ENCODE results near the gene ATL2.
"Not testable (repeated sequence)": the region's sequence is repeated elsewhere in the genome, so short reads cannot be mapped to it uniquely, and the experiment has no call there.

Gene ATL2

DNA sequence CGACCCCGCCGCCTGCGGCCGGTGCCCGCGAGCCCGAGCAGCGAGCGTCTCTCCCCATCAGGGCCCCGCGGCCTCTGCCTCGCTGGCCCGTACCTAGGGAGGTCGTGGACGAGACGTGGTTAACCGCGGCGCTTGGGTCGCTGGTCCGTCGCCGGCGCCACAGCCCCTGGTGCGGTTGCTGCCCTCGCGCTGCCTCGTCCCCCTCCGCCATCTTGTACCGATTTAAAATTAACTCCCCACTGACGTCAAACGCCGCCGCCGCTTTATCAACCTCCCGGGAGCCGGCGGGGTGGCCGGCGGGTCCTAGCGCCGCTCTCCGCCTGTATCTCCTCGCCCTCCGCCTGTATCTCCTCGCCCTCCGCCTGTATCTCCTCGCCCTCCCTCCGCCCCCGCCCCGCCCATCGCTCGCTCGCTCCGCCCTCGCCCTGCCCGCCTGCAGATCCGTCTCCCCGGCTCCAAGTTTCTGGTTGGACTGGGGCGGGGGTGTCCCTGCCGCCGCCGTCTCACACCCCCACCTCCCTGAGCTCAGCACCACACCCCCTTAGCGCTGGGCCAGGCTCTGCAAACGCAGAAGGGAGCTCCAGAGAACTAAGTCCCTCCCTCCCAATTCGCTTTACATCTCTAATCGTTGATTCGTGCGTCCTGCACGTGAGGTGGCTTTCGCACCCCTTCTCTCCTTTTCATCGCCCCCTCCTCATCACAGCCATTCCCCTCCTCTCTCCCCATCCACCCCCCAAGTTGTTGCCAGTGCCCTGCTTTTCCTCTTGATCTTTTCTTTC is at the start of gene ATL2:
TSS of gene ATL2 (minus strand) at position 224 of the 779 bp plus-strand sequence. CDS start at position 211, 13 bp downstream.
- ATAC-seq (peak; percentile 93), DNase-seq (peak; percentile 92 to 94)
- Mint-ChIP-seq H3K27me3 (no peaks in the 10 kb centered on the region), H3K9me3 (no peaks in the 10 kb centered on the region), H3K4me1 (peaks cover 54% of the 10 kb centered on the region), H3K27ac (peak within 1 kb of the TSS; percentile 97 to 98), H3K4me3 (peak within 1 kb of the TSS; percentile 95 to 96)

DNA sequence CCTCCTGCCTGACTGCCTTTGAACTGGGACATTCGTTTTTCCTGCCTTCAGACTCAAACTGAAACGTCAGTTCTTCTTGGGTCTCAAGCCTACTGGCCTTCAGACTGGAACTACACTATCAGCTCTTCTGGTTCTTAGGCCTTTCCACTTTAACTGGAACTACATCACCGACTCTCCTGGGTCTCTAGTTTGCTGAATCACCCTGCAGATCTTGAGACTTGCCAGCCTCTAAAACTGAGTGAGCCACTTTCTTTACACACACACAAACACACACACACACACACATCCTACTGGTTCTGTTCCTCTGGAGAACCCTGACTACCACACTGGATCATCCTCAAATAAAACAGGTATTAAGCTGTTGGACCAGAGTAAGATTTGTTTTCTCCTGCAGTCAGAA is 46.7 kb upstream of the ATL2 start:
- Mint-ChIP-seq H3K4me3 (no peak overlapping the region), H3K9me3 (peaks cover 0 to 13% of the 10 kb centered on the region in 2 donors), H3K27me3 (peaks cover 9% of the 10 kb centered on the region), H3K27ac (no peak overlapping the region), H3K4me1 (no peaks in the 10 kb centered on the region)
- ATAC-seq (no peak), DNase-seq (no peak)

DNA sequence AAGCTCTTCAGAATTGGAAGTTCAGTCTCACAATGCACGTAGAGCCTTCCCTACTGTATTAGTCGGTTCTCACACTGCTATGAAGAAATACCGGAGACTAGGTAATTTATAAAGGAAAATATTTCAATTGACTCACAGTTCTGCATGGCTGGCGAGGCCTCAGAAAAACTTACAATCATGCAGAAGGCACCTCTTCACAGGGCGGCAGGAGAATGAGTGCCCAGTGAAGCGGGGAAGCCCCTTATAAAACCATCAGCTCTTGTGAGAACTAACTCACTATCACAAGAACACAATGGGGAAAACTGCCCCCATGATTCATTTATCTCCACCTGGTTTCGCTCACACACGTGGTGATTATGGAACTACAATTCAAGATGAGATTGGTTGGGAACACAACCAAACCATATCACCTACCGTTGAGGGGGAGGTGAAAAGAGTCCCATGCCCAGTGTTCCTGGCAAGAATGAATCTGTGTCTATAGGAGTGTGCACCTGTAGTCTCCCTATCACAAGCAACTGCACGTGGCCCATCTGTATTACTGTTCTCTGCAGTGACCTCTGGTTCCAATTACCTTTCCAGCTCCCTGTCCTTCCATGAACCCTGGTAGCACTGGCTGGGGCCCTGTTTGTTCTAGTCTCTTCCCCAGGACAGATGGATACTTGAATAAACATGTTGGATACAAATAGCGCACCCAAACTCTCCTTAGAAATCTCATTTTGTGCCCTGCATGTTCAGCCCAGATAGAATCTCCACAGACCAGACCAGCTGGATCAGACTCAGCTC is 44.4 kb upstream of the ATL2 start:
- H3K4me3 Mint-ChIP-seq: no peak overlapping the region
- DNase-seq: no peak
- no peaks in the 10 kb centered on the region for H3K4me1 Mint-ChIP-seq
- peaks cover 0 to 13% of the 10 kb centered on the region in 2 donors for H3K9me3 Mint-ChIP-seq
- H3K27me3 Mint-ChIP-seq: peaks cover 12% of the 10 kb centered on the region
- no peak for ATAC-seq
- H3K27ac Mint-ChIP-seq: no peak overlapping the region

DNA sequence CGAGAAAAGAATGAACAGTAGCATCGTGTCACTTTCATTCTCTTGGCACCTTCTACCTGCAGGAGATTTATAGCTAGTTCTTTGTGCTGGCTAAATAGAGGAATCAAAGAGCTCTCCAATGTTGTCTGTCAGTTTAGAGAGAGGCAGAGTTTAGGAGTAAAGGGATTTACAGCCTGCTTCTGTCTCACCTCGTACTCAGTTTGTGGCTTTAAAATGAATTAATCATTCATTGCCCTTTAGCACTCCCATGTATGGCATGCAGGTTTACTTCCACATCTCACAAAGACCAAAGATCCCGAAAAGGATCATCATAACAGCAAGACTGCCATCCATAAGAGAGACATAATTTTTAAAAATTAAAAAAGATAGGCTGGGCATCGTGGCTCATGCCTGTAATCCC is 42.4 kb upstream of the ATL2 start:
- DNase-seq (no peak), ATAC-seq (no peak)
- peaks cover 0 to 13% of the 10 kb centered on the region in 2 donors for H3K9me3 Mint-ChIP-seq
- H3K4me1 Mint-ChIP-seq: no peaks in the 10 kb centered on the region
- peaks cover 12% of the 10 kb centered on the region for H3K27me3 Mint-ChIP-seq
- H3K27ac Mint-ChIP-seq: no peak overlapping the region
- H3K4me3 Mint-ChIP-seq: no peak overlapping the region

DNA sequence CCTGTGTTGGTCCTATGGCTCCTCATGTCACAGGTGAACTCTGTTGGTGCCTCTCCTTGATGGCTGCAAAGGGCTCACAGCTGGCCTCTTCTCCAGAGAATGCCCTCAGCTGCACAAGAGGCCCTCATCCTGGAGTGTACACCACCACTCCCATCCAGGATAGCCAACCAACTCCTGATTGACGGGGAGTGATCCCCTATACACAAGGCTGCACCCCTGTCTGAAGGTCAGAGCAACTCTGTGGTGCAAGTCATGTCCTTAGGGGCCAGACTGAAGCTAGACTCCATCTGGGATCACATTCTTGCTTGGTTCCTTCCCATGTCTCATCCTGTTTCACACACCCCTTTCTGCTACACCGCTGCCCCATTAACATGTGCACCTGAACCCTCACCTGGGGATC is 41.7 kb upstream of the ATL2 start:
- ATAC-seq: no peak
- no peak overlapping the region for H3K4me3 Mint-ChIP-seq
- no peak for DNase-seq
- peak overlapping the region in 1 of 2 donors; percentile 34 for H3K27ac Mint-ChIP-seq
- H3K9me3 Mint-ChIP-seq: peaks cover 6 to 16% of the 10 kb centered on the region in 2 donors
- H3K27me3 Mint-ChIP-seq: peaks cover 12% of the 10 kb centered on the region
- no peaks in the 10 kb centered on the region for H3K4me1 Mint-ChIP-seq

DNA sequence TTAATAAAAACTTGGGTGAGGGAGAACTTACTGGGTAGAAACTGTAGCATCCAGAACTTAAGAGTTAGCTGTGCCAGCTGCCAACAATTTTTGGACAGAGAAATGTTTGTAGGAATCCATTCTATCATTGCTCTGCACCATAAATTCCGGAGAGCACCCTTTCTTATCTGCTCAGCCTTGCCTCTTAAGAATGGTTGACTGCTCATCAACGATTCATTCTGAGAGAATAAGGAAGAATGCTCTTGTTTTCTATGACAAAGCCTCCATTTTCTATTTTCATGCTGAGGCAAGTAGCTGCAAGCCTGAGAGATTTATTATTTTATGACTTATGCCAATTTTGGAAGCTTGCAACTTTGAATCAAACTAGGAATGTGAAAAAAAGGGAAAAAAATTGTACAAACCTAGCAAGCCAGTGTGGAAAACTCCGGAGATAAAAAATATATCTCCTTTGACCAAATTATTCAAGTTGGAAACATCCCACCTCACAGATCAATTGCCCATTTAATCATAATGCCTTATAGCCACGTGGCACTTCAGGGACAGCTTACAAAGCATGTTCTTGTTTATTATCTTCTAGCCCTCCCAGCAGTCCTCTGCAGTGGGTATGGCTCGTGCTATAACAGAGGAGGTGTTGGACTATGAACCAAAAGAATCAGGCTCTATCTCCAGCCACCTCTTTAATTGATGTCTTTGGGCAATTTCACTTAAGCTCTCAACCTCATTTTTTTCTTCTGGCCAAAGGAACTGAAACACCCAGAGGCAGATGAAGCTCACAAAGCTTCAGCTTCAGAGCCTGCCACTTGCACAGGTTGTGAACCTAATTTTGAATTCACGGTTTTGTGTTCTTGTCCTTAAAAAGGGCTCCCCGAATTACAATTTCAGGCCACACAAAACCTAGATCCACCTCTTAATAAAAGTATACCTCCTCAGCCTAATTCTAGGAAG is 40.9 kb upstream of the ATL2 start:
- no peak for DNase-seq
- peaks cover 12% of the 10 kb centered on the region for H3K27me3 Mint-ChIP-seq
- ATAC-seq: no peak
- H3K4me3 Mint-ChIP-seq: no peak overlapping the region
- H3K9me3 Mint-ChIP-seq: peaks cover 13 to 16% of the 10 kb centered on the region in 2 donors
- H3K27ac Mint-ChIP-seq: peak overlapping the region in 1 of 2 donors; percentile 34
- H3K4me1 Mint-ChIP-seq: no peaks in the 10 kb centered on the region

DNA sequence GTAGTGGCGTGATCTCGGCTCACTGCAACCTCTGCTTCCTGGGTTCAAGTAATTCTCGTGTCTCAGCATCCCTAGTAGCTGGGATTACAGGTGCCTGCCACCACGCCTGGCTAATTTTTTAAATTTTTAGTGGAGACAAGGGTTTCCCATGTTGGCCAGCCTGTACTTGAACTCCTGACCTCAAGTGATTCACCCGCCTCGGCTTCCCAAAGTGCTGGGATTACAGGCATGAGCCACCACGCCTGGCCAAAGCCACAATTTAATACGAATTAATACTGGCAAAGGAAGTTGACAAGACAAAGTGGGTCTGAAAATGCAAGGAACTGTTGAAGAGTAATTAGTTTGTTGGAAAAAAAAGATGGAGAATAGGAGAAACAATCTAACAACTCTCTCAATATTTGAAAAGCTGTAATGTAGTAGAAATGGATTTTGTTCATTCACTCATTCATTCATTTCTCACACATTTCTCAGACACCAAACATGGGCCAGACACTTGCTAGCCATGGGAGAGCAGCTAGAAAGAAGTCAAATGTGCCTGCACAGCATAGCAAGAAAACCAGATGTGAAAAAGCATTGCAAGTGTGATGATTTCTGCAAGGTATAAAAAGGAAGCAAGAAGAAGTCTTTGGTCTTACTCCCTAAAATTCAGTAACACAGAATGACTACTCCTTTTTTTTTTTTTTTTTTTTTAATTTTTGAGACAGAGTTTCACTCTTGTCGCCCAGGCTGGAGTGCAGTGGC is 39.4 kb upstream of the ATL2 start:
- no peak overlapping the region for H3K27ac Mint-ChIP-seq
- DNase-seq: no peak
- no peak for ATAC-seq
- H3K4me1 Mint-ChIP-seq: no peaks in the 10 kb centered on the region
- H3K4me3 Mint-ChIP-seq: no peak overlapping the region
- peaks cover 12% of the 10 kb centered on the region for H3K27me3 Mint-ChIP-seq
- peaks cover 21% of the 10 kb centered on the region in 2 donors for H3K9me3 Mint-ChIP-seq

DNA sequence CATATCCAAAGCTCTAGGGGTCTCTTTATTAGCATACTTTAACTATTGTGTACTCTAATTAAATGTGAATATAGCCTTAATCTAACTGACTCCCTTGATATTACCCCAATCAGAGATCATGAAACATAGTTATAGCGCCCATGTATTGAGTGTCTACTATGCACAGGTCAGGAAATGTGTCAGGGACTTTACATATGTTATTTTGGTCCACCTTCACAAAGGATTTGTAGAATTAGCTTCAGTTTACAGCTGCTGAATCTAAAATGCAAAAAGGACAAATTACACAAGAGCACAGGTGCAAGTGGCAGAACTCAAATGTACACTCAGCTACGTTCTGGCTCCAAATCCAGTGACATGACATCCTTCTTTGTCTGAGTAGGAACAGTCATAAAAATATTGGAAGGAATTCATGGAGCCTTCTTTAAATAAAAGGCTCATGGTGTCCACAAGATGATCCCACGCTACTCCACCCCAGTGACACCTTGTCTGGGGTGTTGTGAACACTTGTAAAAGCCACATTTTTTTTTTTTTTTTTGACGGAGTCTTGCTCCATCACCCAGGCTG is 38.7 kb upstream of the ATL2 start:
- H3K27ac Mint-ChIP-seq: no peak overlapping the region
- peaks cover 12% of the 10 kb centered on the region for H3K27me3 Mint-ChIP-seq
- peaks cover 17 to 21% of the 10 kb centered on the region in 2 donors for H3K9me3 Mint-ChIP-seq
- H3K4me1 Mint-ChIP-seq: no peaks in the 10 kb centered on the region
- DNase-seq (no peak), ATAC-seq (no peak)
- H3K4me3 Mint-ChIP-seq: no peak overlapping the region

DNA sequence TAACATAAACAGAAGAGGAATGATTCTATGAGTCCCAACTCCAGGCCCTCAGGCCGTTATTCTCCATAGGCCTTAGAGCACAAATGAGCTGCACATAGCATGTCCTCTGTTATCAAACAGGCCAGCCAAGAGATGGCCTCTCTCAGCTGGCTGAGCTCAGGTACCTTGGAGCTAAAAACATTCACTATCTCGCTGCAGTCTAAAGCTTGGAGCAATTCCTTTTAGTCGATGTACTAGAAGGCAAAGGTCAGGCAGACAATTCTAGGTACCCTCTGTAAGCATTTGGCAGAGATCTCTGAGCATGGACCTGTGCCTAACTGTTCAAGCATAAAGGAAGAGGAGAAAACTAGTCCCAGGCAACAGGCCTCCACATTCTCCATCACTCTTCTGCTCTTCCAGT is 38.0 kb upstream of the ATL2 start:
- Mint-ChIP-seq H3K4me3 (no peak overlapping the region), H3K27ac (no peak overlapping the region), H3K4me1 (no peaks in the 10 kb centered on the region), H3K27me3 (peaks cover 12% of the 10 kb centered on the region), H3K9me3 (peaks cover 13 to 21% of the 10 kb centered on the region in 2 donors)
- DNase-seq (no peak), ATAC-seq (no peak)

DNA sequence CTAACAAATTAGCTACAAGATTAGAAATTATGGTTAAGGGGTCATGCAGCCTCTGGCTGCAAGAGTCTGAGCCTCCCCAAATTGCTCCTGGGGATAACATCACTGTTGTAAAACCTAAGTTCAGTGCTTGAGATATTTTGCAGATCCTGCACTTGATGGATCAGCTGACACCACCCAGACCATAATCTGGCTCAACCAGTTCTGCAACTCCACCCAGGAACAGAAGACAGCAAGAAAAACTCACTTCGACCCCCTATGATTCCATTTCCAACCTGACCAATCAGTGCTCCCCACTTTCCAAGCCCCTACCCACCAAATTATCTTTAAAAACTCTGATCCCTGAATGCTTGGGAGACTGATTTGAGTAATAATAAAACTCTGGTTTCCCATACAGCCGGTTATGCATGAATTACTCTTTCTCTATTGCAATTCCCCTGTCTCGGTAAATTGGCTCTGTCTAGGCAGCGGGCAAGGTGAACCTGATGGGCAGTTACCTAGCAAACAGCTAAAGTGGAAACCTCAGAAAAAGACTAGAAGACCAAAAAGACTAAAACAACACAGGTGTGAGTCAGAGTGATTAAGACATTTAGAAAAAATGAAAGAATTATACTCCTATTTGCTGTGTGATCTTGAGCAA is 35.3 kb upstream of the ATL2 start:
- not testable (repeated sequence) for H3K27me3 Mint-ChIP-seq, H3K27ac Mint-ChIP-seq, DNase-seq, ATAC-seq, H3K4me3 Mint-ChIP-seq, H3K4me1 Mint-ChIP-seq
- H3K9me3 Mint-ChIP-seq: peaks cover 13 to 21% of the 10 kb centered on the region in 2 donors

DNA sequence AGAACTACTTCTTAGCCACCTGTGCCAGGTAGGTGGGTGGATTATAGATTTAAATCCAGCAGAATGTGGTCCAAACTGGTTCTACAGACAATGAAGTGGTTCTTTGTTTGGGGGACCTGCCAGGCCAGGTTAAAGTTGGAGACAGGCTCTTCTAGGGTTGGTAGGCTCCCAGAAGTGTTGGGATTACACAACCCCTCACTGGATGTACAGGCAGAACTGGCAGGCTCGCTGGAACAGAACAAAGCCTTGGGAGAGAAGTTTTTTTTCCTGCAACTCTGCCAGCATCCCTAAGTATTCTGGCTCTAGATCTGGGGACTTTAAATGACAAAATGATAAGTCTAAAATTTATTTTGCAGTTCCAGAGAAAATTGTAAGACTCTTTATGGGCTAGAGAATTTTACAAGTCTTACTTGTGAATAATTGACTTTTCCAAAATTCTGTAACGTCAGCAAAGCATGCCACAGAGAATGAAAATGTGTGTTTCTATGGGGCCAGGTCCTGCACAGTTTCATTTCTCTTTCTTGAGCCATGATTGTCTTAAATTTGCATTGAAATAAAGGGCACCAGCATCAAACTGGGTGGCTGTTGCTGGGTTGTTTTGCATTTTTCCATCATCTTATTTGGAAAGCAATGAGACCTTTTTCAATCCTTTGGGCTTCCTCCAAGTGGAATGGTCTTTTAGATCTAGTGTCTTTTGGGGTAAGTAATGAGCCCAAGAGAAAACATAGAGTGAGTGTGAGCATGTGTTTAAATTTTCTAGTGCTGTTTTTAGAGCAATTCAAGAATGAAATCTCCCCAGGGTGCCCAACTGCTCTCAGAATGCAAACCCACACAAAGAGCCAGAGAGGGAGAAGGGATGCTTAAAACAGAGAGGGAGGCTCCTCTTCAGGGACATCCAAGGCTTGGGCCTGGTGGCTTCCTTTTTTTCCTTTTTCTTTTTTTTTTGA is 32.4 kb upstream of the ATL2 start:
- DNase-seq (no peak), ATAC-seq (no peak)
- Mint-ChIP-seq H3K9me3 (peaks cover 13 to 21% of the 10 kb centered on the region in 2 donors), H3K4me3 (no peak overlapping the region), H3K27me3 (no peaks in the 10 kb centered on the region), H3K4me1 (no peaks in the 10 kb centered on the region), H3K27ac (no peak overlapping the region)

DNA sequence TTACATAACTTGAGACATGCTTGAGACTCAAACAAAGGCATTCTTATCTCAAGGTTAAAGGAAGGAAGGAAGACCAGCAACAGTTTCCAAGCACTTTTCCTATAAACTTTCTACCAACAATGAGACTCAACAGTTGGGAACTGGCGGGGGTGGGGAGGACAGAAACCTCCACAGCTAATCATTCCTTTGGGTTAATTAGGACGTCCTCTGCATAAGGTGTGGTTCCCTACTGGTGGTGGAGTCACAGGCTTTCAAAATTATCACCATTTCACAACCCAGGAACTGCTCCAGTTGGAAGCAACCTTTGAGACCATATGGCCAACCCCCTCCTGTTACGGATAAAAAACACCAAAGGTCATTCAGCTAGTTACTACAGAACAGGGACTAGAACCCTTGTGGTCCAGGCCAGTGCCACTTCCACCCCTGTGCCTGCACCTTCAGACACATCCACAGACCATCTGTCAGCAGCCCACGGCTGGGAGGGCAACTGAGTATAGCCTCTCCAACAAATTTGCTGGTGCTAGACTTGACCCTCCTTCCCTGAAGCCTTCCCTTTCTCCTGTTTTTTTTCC is 30.1 kb upstream of the ATL2 start:
- no peak overlapping the region for H3K4me3 Mint-ChIP-seq
- H3K4me1 Mint-ChIP-seq: no peaks in the 10 kb centered on the region
- no peak overlapping the region for H3K27ac Mint-ChIP-seq
- no peak for ATAC-seq
- H3K27me3 Mint-ChIP-seq: no peaks in the 10 kb centered on the region
- DNase-seq: no peak
- H3K9me3 Mint-ChIP-seq: peaks cover 2% of the 10 kb centered on the region in 2 donors

DNA sequence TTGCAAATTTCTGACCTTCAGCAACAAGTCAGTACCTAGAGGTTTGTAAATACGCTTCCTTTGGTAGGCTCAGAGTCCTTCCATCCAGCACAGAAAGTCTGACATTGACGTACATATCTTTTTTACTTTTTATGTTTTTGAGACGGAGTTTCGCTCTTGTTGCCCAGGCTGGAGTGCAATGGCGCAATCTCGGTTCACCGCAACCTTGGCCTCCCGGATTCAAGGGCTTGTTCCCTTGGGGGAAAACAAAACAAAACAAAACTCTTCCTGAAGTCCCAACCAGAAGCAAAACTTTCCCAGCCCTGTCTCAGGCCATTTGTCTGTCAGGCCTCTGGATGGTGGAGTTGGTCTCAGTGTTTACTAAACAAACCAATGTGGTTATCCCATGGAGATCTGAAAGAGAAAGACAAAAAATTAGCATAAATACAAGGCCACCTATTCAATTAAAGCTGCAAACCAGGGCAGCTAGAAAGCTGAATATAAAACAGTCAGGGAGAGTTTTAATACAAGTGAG is 29.6 kb upstream of the ATL2 start:
- no peaks in the 10 kb centered on the region for H3K9me3 Mint-ChIP-seq
- no peak for ATAC-seq
- no peak overlapping the region for H3K27ac Mint-ChIP-seq
- H3K27me3 Mint-ChIP-seq: no peaks in the 10 kb centered on the region
- no peak overlapping the region for H3K4me3 Mint-ChIP-seq
- no peak for DNase-seq
- no peaks in the 10 kb centered on the region for H3K4me1 Mint-ChIP-seq

Measured in stimulated activated naive CD8-positive, alpha-beta T cell treated with anti-CD3 and anti-CD28 coated beads, Interleukin-15, amount 100 ng/mL, for 72 hours (primary cell).